C1 segment of cervical spinal cord (tissue), 14 donors: Measurements from ENCODE around the gene HTN1.
"Not testable (repeated sequence)": the region's sequence is repeated elsewhere in the genome, so short reads cannot be mapped to it uniquely, and the experiment has no call there.

Experiments used
- DNase-seq, 14 donors: peaks; one replicate each; lab custom pipeline; 2025; lab: John Stamatoyannopoulos, UW

Gene HTN1

DNA sequence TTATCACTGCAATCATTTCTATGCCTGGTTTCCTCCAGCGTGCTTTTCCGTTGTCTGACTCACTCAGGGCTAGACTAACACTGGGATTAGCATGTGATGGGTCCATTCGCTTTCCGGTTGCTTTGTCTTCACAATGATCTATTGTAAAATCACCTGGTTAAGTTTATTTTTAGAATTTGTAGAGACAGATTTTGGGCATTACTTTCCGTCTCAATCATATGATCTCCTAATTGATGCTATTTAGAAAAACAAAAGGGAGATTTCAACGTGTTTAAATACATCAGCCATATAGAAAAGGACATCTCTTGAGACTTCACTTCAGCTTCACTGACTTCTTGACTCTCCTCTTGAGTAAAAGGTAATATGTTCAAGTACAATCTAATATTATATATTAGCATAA lies at the start of gene HTN1:
HTN1 (plus strand) TSS at position 301 of the 400 bp plus-strand sequence. CDS start 2,639 bp downstream, outside the sequence.
- DNase-seq, result not testable (repeated sequence)

DNA sequence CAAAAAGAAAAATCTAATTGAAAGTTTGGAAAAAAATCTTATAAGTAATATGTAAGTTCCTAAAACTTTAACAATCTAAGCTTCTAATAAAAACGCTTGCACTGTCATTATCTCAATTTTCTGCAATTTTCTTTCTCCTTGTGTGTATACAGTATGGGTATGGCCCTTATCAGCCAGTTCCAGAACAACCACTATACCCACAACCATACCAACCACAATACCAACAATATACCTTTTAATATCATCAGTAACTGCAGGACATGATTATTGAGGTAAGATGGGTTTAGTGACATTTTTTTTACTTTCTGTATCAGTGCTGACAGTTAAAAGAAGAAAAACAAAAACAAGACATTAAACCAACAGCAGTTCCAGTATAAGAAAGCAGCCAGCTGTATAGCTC lies 49.5 kb upstream of the HTN1 start:
- no peak for DNase-seq

DNA sequence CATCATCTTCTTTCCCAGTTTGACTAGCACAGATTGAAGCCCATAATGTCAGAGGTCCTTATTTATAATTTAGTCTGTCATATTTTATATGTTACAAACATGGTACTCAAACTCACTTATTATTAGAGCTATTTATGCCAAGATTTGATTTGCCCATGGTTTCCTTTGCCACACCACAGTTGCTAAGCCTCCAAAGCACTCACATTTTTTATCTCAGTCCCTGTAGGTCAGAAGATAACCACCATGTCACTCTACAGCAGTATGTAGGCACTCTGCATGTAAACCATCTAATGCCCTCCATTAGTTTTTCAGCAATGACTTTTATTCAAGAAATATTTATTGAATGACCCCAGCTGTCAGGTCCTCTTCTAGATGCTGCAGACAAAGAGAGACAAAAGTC lies 47.7 kb upstream of the HTN1 start:
- no peak for DNase-seq

DNA sequence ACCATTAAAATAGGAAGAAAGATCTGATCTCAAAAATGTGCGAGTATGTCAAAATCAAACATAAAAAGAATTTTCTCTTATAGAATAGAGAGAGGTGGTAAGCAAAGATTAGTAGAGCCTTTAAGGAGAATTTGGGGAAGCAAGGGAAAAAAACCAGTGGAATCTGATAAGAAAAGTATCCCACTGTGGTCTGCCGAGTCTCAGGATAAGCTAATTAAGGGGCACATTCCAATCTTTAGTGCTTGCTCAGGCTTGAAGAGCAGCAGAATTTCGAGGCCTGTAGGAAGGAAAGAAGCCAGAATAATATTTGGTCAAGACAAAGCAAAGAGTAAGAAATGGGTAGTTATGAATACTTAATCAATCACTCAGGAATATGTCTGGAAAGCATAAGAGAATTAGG lies 41.5 kb upstream of the HTN1 start:
- no peak for DNase-seq

DNA sequence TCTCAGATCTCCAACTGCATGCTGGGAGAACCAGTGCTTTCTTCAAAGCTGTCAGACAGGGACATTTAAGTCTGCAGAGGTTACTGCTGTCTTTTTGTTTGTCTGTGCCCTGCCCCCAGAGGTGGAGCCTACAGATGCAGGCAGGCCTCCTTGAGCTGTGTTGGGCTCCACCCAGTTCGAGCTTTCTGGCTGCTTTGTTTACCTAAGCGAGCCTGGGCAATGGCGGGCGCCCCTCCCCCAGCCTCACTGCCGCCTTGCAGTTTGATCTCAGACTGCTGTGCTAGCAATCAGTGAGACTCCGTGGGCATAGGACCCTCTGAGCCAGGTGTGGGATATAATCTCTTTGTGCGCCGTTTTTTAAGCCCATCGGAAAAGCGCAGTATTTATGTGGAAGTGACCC lies 31.2 kb upstream of the HTN1 start:
- not testable (repeated sequence) for DNase-seq

DNA sequence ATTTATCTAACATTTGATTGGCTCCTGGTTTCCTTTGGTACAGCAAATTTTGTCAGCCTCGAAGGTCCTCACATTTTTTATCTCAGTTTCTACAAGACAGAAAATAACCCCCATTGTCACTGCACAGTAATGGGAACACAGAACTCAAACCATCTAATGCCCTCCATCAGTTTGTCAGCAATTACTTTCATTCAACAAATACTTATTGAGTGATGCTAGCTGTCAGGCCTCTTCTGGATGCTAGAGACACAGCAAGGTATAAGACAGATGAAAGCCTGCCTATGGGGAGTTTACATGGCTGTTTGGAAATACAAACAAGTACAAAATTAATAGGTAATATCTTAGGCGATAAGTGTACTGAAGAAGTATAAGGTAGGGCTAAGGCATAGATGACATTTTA lies 27.0 kb upstream of the HTN1 start:
- no peak for DNase-seq

DNA sequence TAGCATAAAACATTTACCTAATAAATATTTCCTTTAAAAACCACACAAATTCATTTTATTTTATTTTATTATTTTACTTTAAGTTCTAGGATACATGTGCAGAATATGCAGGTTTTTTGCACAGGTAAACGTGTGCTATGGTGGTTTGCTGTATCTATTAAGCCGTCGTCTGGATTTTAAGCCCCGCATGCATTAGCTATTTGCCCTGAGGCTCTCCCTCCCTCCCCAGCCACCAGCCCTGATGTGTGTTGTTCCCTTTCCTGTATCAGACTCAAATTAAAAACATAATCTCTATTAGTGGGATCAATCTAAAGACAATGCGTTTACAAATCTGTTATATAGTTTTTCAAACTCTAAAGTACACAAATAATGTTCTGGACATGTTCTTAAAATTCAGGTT lies 23.2 kb upstream of the HTN1 start:
- DNase-seq, result no peak

DNA sequence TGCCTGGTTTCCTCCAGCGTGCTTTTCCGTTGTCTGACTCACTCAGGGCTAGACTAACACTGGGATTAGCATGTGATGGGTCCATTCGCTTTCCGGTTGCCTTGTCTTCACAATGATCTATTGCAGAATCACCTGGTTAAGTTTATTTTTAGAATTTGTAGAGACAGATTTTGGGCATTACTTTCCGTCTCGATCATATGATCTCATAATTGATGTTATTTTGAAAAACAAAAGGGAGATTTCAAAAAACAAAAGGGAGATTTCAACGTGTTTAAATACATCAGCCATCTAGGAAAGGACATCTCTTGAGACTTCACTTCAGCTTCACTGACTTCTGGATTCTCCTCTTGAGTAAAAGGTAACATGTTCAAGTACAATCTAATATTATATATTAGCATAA lies 22.1 kb upstream of the HTN1 start, which contains the start of gene HTN3:
HTN3 (plus strand) TSS at position 301 of the 400 bp plus-strand sequence. CDS start 2,282 bp downstream, outside the sequence.
- not testable (repeated sequence) for DNase-seq

DNA sequence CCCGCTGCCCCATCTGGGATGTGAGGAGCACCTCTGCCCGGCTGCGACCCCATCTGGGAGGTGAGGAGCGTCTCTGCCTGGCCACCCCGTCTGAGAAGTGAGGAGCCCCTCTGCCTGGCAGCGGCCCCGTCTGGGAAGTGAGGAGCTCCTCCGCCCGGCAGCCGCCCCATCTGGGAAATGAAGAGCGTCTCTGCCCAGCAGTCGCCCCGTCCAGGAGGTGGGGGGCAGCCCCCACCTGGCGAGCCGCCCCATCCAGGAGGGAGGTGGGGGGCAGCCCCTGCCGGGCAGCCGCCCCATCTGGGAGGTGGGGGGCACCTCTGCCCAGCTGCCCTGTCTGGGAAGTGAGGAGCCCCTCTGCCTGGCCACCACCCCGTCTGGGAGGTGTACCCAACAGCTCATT lies 12.7 kb upstream of the HTN1 start:
- not testable (repeated sequence) for DNase-seq

DNA sequence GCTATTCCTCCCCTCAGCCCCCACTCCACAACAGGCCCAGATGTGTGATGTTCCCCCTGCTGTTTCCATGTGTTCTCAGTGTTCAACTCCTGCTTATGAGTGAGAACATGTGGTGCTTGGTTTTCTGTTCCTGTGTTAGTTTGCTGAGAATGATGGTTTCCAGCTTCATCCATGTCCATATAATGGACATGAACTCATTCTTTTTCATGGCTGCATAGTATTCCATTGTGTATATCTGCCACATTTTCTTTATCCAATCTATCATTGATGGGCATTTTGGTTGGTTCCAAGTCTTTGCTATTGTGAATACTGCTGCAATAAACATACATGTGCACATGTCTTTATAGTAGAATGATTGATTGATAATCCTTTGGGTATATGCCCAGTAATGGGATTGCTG lies 10.3 kb upstream of the HTN1 start:
- DNase-seq, result not testable (repeated sequence)

DNA sequence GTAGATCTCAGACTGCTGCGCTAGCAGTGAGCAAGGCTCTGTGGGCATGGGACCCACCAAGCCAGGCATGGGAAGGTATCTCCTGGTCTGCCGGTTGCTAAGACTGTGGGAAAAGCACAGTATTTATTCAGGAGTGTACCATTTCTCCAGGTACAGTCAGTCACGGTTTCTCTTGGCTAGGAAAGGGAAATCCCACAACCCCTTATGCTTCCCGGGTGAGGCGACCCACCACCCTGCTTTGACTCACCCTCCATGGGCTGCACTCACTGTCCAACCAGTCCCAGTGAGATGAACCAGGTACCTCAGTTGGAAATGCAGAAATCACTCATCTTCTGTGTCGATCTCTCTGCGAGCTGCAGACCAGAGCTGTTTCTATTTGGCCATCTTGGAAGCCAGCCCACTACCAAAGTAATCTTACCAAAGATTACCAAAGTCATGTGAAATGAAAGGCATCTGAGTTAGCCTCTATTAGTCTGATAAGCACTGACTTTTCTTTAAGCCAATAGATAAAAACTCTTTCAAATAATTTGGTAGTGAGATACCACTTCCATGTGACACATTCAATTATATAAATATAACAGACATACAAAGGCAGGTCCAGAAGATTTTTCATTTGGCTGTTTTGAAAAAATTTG lies 8.5 kb upstream of the HTN1 start:
- no peak for DNase-seq

DNA sequence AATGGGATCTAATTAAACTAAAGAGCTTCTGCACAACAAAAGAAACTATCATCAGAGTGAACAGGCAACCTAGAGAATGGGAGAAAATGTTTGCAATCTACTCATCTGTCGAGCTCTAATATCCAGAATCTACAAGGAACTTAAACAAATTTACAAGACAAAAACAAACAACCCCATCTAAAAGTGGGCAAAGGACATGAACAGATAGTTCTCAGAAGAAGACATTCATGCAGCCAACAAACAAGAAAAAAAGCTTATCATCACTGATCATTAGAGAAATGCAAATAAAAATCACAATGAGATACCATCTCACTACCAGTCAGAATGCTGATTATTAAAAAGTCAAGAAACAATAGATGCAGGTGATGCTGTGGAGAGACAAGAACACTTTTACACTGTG lies 6.3 kb downstream of the HTN1 start:
- not testable (repeated sequence) for DNase-seq

DNA sequence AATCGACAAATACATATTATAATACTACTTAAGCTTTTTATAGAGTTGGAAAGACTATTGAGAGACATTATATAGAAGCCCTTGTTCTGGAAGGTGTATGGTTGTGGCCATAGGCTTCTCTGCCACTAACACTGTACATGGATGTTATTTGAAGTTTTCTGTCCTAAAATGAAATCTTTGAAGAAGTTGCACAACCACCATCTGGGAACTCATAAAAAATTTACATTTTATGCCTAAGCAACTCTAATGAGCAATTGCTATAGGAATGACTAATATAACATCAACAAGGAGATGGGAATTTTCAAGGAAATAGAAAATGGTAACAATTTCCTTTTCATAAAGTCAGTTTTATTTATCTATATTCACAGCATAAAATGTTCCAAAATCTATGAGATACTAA lies 7.4 kb downstream of the HTN1 start:
- DNase-seq, result no peak

DNA sequence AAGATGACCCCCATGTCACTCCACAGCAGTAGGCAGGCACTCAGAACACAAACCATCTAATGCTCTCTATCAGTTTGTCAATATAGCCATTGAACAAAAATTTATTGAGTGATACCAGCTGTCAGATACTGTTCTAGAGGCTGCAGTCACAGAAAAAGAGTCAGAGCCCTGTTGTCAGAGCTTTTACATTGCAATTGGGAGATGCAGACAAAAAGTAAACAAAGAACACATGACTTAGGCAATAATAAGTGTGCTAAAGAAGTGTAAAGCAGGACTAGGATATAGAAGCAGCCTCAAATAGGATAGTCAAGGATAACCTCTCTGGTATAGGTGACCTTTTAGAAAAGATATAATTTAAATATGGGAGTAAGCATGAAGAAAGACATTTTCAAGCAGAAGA lies 8.9 kb downstream of the HTN1 start:
- DNase-seq, result no peak

DNA sequence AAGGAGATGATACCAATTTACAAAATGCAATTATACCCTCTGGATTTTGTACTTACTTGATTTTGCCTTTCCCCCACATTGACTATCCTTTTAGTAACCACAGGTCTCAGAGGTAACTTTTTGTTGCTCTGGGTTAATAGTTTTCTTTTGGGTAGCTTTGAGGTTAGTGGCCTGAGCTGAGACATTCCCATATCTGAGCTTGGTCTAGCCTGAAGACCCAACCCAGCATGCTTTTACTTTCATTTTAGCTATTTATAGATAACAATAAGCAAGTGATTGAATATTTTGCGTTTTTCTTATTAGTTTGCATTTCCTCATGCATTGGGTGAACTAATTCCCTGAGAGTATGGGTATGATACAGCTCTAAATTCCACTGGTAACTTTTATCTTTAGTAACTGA lies 11.8 kb downstream of the HTN1 start:
- no peak for DNase-seq

DNA sequence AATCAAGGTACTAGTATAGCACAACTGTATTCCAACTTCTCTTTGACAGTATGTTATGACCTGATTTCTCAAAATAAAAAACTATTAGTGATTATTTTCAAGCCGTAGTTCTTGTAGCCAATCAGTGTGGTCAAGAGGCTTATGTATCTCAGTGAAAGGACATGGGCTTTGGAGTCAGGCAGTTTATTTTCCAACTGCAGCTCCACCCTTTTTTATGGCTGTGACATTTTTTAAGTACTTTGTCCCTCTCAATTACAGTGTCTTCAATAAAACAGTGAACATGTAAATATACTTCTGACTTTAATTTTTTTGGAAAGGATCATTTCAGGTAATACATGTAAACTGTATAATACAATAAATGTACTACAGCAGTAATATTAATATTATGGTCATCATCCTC lies 30.0 kb downstream of the HTN1 start:
- DNase-seq, result no peak

DNA sequence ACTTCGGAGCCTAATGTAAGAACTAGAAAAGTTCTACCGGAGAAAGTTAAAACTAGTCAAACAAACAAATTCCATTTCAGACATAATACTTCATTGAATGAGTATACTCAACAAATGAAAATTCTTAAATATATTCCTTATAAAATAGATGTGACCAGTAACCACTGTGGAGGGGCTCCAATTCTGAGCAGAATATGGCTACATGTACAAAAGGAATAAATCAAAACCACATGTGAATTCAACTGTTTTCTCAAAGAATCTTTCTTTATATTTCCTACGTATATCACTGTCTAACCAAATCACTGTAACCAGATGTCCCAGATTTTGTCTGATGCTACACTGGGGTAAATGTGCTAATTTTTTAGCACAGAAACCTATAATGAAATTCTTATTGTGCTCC lies 49.0 kb downstream of the HTN1 start:
- DNase-seq, result no peak
